Liver (tissue), 9 donors: ENCODE measurements around the gene GDPD5. TPM values are rescaled to one million over a fixed set of nuclear protein-coding genes. Genes with fewer than 3 reads are reported as not detected.

ENCODE experiments used
- DNase-seq: peaks from one replicate; pipeline ENCODE4 v3.0.0-alpha.2; 2017; ENCODE audit warnings: low spot score
- H3K27ac ChIP-seq, 2 donors: one replicate each; pipeline ENCODE4 v1.7.0; 2013; ENCODE audit warnings: inconsistent platforms in 2 of 2, low read length in 2 of 2, control low read depth in 1 of 2, low read depth in 1 of 2, mild to moderate bottlenecking in 1 of 2
- H3K27me3 ChIP-seq, 4 donors: one replicate each; pipeline versions ENCODE4 v1.6.1 to v1.7.0; 2013; ENCODE audit warnings: low read length in 3 of 4, inconsistent platforms in 1 of 4, mild to moderate bottlenecking in 1 of 4, moderate library complexity in 1 of 4; ENCODE audit not compliant: control insufficient read depth in 4 of 4, insufficient read depth in 4 of 4
- H3K36me3 ChIP-seq, 4 donors: one replicate each; pipeline versions ENCODE4 v1.6.1 to v1.7.0; 2013; ENCODE audit warnings: low read length in 3 of 4, mild to moderate bottlenecking in 3 of 4, low read depth in 1 of 4, moderate library complexity in 1 of 4; ENCODE audit not compliant: control insufficient read depth in 4 of 4, insufficient read depth in 3 of 4
- H3K4me1 ChIP-seq, 4 donors: one replicate each; pipeline versions ENCODE4 v1.6.1 to v1.7.0; 2013; ENCODE audit warnings: low read length in 3 of 4, mild to moderate bottlenecking in 3 of 4, moderate library complexity in 1 of 4; ENCODE audit not compliant: control insufficient read depth in 4 of 4, insufficient read depth in 4 of 4
- H3K4me3 ChIP-seq, 3 donors: one replicate each; pipeline versions ENCODE4 v1.6.1 to v1.7.0; 2013; ENCODE audit warnings: low read length in 3 of 3, control low read depth in 1 of 3, low read depth in 1 of 3, mild to moderate bottlenecking in 1 of 3
- H3K9ac ChIP-seq, 2 donors: one replicate each; pipeline ENCODE4 v1.7.0; 2013; ENCODE audit warnings: low read length in 2 of 2, mild to moderate bottlenecking in 2 of 2, moderate library complexity in 2 of 2, control low read depth in 1 of 2, low read depth in 1 of 2
- H3K9me3 ChIP-seq, 4 donors: one replicate each; pipeline versions ENCODE4 v1.6.1 to v1.7.0; 2013; ENCODE audit warnings: low read length in 3 of 4; ENCODE audit not compliant: control insufficient read depth in 4 of 4
- ATF3 ChIP-seq: IDR thresholded peaks from 2 replicates; pipeline ENCODE4 v1.6.1; 2016; ENCODE audit warnings: antibody characterized with exemption
- CTCF ChIP-seq: fragments of 150-350 bp; IDR thresholded peaks from 2 replicates; pipeline ENCODE4 v1.5.1; 2017; ENCODE audit warnings: improper control_type of control experiment, low read depth, low read length; ENCODE audit not compliant: missing input control
- EGR1 ChIP-seq, 2 donors: IDR thresholded peaks; 2 replicates each; pipeline ENCODE4 v1.6.1; 2016 to 2018; ENCODE audit warnings: antibody characterized with exemption in 2 of 2, low read depth in 2 of 2
- FOXA1 ChIP-seq: IDR thresholded peaks from 2 replicates; pipeline ENCODE4 v1.6.1; 2016; ENCODE audit warnings: antibody characterized with exemption
- FOXA2 ChIP-seq: IDR thresholded peaks from 2 replicates; pipeline ENCODE4 v1.6.1; 2016; ENCODE audit warnings: antibody characterized with exemption
- GABPA ChIP-seq, 2 donors: IDR thresholded peaks in 1 of 2; conservative IDR thresholded peaks in 1 of 2; 2 replicates each; pipeline ENCODE4 v1.6.1; 2016; ENCODE audit warnings: antibody characterized with exemption in 2 of 2, mild to moderate bottlenecking in 1 of 2, moderate library complexity in 1 of 2
- HNF4A ChIP-seq, 2 donors: conservative IDR thresholded peaks; 2 replicates each; pipeline ENCODE4 v1.6.1; 2016; ENCODE audit warnings: antibody characterized with exemption in 2 of 2, mild to moderate bottlenecking in 2 of 2
- HNF4G ChIP-seq: IDR thresholded peaks from 2 replicates; pipeline ENCODE4 v1.6.1; 2016; ENCODE audit warnings: antibody characterized with exemption
- JUND ChIP-seq, 2 donors: IDR thresholded peaks; 2 replicates each; pipeline ENCODE4 v1.6.1; 2016; ENCODE audit warnings: antibody characterized with exemption in 2 of 2
- MAX ChIP-seq: IDR thresholded peaks from 2 replicates; pipeline ENCODE4 v1.6.1; 2016; ENCODE audit warnings: antibody characterized with exemption
- NR2F2 ChIP-seq: IDR thresholded peaks from 2 replicates; pipeline ENCODE4 v1.6.1; 2016; ENCODE audit warnings: antibody characterized with exemption
- RAD21 ChIP-seq, 2 donors: IDR thresholded peaks; 2 replicates each; pipeline ENCODE4 v1.6.1; 2016; ENCODE audit warnings: antibody characterized with exemption in 2 of 2, mild to moderate bottlenecking in 2 of 2
- REST ChIP-seq: IDR thresholded peaks from 2 replicates; pipeline ENCODE4 v1.6.1; 2016; ENCODE audit warnings: antibody characterized with exemption, mild to moderate bottlenecking
- RXRA ChIP-seq, 2 donors: IDR thresholded peaks; 2 replicates each; pipeline ENCODE4 v1.6.1; 2017 to 2018; ENCODE audit warnings: antibody characterized with exemption in 2 of 2, mild to moderate bottlenecking in 1 of 2
- SP1 ChIP-seq: IDR thresholded peaks from 2 replicates; pipeline ENCODE4 v1.6.1; 2018; ENCODE audit warnings: antibody characterized with exemption, mild to moderate bottlenecking
- TAF1 ChIP-seq: conservative IDR thresholded peaks from 2 replicates; pipeline ENCODE4 v1.6.1; 2016; ENCODE audit warnings: antibody characterized with exemption, mild to moderate bottlenecking
- YY1 ChIP-seq: IDR thresholded peaks from 2 replicates; pipeline ENCODE4 v1.6.1; 2016; ENCODE audit warnings: antibody characterized with exemption, mild to moderate bottlenecking
- ZBTB33 ChIP-seq: IDR thresholded peaks from 2 replicates; pipeline ENCODE4 v1.6.1; 2016; ENCODE audit warnings: antibody characterized with exemption
- polyA plus RNA-seq, 2 donors: library from polyadenylated mRNA; stranded (reverse) in 1 of 2; unstranded in 1 of 2; fragments of 200-250 nt in 1 of 2; fragments of >200 nt in 1 of 2; fragmentation: Nextera tagmentation in 1 of 2; extraction: Ambion mirVana in 1 of 2; gene quantifications; one replicate each; pipeline versions ENCODE4 v1.2.1 to v1.2.3, GENCODE V29; 2013 to 2015
- total RNA-seq, 2 donors: library from RNA; depleted of rRNA; stranded (reverse); fragments of >200 nt; gene quantifications; one replicate each; pipeline ENCODE4 v1.2.3, GENCODE V29; 2014
- donor health status: healthy.
- donor health status: healthy.
- donor health status: healthy.
- donor health status: healthy.
- donor health status: healthy.

Gene GDPD5
- total and polyA plus RNA-seq, 4 donors, result 3.0 to 22.8 (median 4.2) TPM

GRCh38 chr11:75427181-75427580 is 98.6 kb downstream of the GDPD5 start:
- no peak overlapping the region for H3K9ac ChIP-seq
- H3K4me3 ChIP-seq, result no peak overlapping the region
- no peak overlapping the region for H3K27ac ChIP-seq
- peaks cover 0 to 5% (median 1%) of the 10 kb centered on the region in 4 donors for H3K9me3 ChIP-seq
- no peak for DNase-seq
- TF ChIP-seq ZBTB33 (no peak), FOXA2 (no peak), MAX (no peak), TAF1 (no peak), FOXA1 (no peak), REST (no peak), JUND (IDR thresholded peaks at IDR 0.05) (no peak), RAD21 (IDR thresholded peaks at IDR 0.05) (no peak), RXRA (IDR thresholded peaks at IDR 0.05) (no peak), HNF4G (no peak), YY1 (no peak), SP1 (no peak), ATF3 (no peak), HNF4A (conservative IDR thresholded peaks at IDR 0.05) (no peak), CTCF (no peak), NR2F2 (no peak), EGR1 (IDR thresholded peaks at IDR 0.05; ENCODE audit: low read depth in 2 of 2) (no peak), GABPA (IDR thresholded peaks at IDR 0.05 in 1 of 2, conservative IDR thresholded peaks at IDR 0.05 in 1 of 2) (no peak)
- H3K4me1 ChIP-seq, result peaks cover 4 to 24% (median 14%) of the 10 kb centered on the region in 4 donors
- no peaks in the 10 kb centered on the region for H3K36me3 ChIP-seq
- peaks cover 0 to 9% (median 4%) of the 10 kb centered on the region in 4 donors for H3K27me3 ChIP-seq
